ENCODE results near the gene GIGYF1. TPM values are rescaled to one million over a fixed set of nuclear protein-coding genes. Genes with fewer than 3 reads are reported as not detected.
"Not testable (repeated sequence)": the region's sequence is repeated elsewhere in the genome, so short reads cannot be mapped to it uniquely, and the experiment has no call there.

GIGYF1 gene
- polyA plus RNA-seq, 1 donor from 2014 or later: 28.3 TPM

DNA sequence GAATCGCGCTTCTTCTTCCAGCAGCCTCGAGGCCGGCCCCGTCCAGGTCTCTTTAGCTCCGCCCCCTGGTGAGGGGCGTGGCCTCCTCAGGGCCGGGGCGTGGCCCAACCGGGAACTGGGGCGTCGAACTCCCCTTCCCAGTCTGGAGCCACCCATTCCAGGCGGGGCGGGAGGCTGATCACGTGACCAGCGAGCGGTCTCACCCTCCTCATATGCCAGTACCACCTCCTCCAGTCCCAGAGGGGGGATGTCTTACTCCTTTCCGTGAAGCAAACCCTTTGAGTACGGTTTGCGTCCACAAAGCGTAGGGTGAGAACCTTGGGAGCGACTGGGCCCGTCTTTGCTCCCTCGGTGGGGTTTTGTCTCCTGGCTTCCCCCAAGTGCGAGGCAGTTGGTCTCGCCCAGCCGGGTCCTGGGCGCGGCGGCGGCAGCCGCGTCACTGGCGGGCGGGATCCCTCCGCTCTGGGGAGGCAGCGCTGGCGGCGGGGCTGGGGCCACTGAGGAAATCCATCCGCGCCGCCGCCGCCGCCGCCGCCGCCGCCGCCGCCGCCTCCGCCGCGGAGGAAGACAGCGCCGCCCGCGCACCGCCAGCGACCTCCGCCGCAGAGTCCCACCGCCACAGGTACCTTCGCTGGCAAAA, 20.6 kb downstream of the GIGYF1 start, which contains the start of gene GNB2 (continued):
- no peak for TF ChIP-seq EZH2 (IDR thresholded peaks at IDR 0.05; ENCODE audit: borderline replicate concordance, insufficient read depth, low read length, poor library complexity, severe bottlenecking)

GRCh38 chr7:100671353-100672327, 22.4 kb downstream of the GIGYF1 start:
- Histone ChIP-seq H3K4me3 (ENCODE audit: low read length) (no peak overlapping the region), H3K4me2 (ENCODE audit: low read length) (no peak overlapping the region), H3K27me3 (ENCODE audit: insufficient read depth, low read depth, low read length) (no peaks in the 10 kb centered on the region), H3K9ac (ENCODE audit: low read length) (no peak overlapping the region), H3K36me3 (ENCODE audit: insufficient read depth, low read length) (no peaks in the 10 kb centered on the region), H3K9me3 (ENCODE audit: low read length) (no peaks in the 10 kb centered on the region), H3K79me2 (replicated peaks; ENCODE audit: insufficient read depth, low read length) (peaks cover 27% of the 10 kb centered on the region), H3K9me2 (ENCODE audit: insufficient read depth, low read length) (no peaks in the 10 kb centered on the region), H3K27ac (ENCODE audit: low read length) (no peak overlapping the region), H4K20me1 (ENCODE audit: insufficient read depth) (no peaks in the 10 kb centered on the region), H3F3A (ENCODE audit: insufficient read depth, low read length, poor library complexity, severe bottlenecking) (no peaks in the 10 kb centered on the region), H2AFZ (ENCODE audit: low read depth, low read length) (no peak overlapping the region)
- TF ChIP-seq, protein P1, sequence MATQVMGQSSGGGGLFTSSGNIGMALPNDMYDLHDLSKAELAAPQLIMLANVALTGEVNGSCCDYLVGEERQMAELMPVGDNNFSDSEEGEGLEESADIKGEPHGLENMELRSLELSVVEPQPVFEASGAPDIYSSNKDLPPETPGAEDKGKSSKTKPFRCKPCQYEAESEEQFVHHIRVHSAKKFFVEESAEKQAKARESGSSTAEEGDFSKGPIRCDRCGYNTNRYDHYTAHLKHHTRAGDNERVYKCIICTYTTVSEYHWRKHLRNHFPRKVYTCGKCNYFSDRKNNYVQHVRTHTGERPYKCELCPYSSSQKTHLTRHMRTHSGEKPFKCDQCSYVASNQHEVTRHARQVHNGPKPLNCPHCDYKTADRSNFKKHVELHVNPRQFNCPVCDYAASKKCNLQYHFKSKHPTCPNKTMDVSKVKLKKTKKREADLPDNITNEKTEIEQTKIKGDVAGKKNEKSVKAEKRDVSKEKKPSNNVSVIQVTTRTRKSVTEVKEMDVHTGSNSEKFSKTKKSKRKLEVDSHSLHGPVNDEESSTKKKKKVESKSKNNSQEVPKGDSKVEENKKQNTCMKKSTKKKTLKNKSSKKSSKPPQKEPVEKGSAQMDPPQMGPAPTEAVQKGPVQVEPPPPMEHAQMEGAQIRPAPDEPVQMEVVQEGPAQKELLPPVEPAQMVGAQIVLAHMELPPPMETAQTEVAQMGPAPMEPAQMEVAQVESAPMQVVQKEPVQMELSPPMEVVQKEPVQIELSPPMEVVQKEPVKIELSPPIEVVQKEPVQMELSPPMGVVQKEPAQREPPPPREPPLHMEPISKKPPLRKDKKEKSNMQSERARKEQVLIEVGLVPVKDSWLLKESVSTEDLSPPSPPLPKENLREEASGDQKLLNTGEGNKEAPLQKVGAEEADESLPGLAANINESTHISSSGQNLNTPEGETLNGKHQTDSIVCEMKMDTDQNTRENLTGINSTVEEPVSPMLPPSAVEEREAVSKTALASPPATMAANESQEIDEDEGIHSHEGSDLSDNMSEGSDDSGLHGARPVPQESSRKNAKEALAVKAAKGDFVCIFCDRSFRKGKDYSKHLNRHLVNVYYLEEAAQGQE (IDR thresholded peaks at IDR 0.05; ENCODE audit: borderline replicate concordance): no peak
- TF ChIP-seq TAF1 (IDR thresholded peaks at IDR 0.05; ENCODE audit: low read depth): no peak
- no peak for TF ChIP-seq RAD21 (conservative IDR thresholded peaks at IDR 0.05)
- no peak for TF ChIP-seq EP300 (conservative IDR thresholded peaks at IDR 0.05; ENCODE audit: poor library complexity, severe bottlenecking)

DNA sequence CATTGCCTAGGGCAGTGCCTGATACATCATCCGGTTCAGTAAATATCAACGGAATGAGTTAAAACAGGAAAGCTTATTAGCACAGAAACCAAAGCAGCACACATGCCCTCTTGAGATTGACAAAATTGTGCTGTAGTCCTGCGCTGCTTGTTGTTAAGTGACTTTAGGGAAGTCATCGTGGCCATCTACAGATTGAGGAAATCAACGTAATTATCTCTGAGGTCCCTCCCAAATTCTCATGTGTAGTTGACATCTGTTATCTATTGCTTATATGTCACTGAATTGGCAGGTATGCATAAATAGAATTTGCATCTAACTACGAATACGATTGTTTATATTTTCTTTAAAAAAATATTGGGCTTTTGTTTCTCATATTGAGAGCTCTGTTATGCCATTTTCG, 24.0 kb downstream of the GIGYF1 start:
- Histone ChIP-seq H3K9me3 (ENCODE audit: low read length) (no peaks in the 10 kb centered on the region), H3K79me2 (replicated peaks; ENCODE audit: insufficient read depth, low read length) (peaks cover 11% of the 10 kb centered on the region), H3K4me3 (ENCODE audit: low read length) (no peak overlapping the region), H3K27ac (ENCODE audit: low read length) (no peak overlapping the region), H3F3A (ENCODE audit: insufficient read depth, low read length, poor library complexity, severe bottlenecking) (no peaks in the 10 kb centered on the region), H3K27me3 (ENCODE audit: insufficient read depth, low read depth, low read length) (no peaks in the 10 kb centered on the region), H3K4me2 (ENCODE audit: low read length) (no peak overlapping the region), H2AFZ (ENCODE audit: low read depth, low read length) (no peak overlapping the region), H3K9ac (ENCODE audit: low read length) (no peak overlapping the region), H4K20me1 (ENCODE audit: insufficient read depth) (no peaks in the 10 kb centered on the region), H3K36me3 (ENCODE audit: insufficient read depth, low read length) (no peaks in the 10 kb centered on the region), H3K9me2 (ENCODE audit: insufficient read depth, low read length) (no peaks in the 10 kb centered on the region)
- TF ChIP-seq EZH2 (IDR thresholded peaks at IDR 0.05; ENCODE audit: borderline replicate concordance, insufficient read depth, low read length, poor library complexity, severe bottlenecking) (no peak), POLR2AphosphoS5 (IDR thresholded peaks at IDR 0.05) (no peak), TAF1 (IDR thresholded peaks at IDR 0.05; ENCODE audit: low read depth) (no peak), RAD21 (conservative IDR thresholded peaks at IDR 0.05) (no peak), SMC3 (conservative IDR thresholded peaks at IDR 0.05; ENCODE audit: poor library complexity) (no peak), MXI1 (conservative IDR thresholded peaks at IDR 0.05; ENCODE audit: poor library complexity, severe bottlenecking) (no peak), EP300 (conservative IDR thresholded peaks at IDR 0.05; ENCODE audit: poor library complexity, severe bottlenecking) (no peak)
- TF ChIP-seq, protein P1 (IDR thresholded peaks at IDR 0.05; ENCODE audit: borderline replicate concordance): no peak
- TF ChIP-seq, protein P2, sequence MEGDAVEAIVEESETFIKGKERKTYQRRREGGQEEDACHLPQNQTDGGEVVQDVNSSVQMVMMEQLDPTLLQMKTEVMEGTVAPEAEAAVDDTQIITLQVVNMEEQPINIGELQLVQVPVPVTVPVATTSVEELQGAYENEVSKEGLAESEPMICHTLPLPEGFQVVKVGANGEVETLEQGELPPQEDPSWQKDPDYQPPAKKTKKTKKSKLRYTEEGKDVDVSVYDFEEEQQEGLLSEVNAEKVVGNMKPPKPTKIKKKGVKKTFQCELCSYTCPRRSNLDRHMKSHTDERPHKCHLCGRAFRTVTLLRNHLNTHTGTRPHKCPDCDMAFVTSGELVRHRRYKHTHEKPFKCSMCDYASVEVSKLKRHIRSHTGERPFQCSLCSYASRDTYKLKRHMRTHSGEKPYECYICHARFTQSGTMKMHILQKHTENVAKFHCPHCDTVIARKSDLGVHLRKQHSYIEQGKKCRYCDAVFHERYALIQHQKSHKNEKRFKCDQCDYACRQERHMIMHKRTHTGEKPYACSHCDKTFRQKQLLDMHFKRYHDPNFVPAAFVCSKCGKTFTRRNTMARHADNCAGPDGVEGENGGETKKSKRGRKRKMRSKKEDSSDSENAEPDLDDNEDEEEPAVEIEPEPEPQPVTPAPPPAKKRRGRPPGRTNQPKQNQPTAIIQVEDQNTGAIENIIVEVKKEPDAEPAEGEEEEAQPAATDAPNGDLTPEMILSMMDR (IDR thresholded peaks at IDR 0.05; ENCODE audit: poor library complexity, severe bottlenecking): no peak

- not testable (repeated sequence) for H3K9ac ChIP-seq (ENCODE audit: low read length); H3K27me3 ChIP-seq (ENCODE audit: insufficient read depth, low read depth, low read length); H3K4me3 ChIP-seq (ENCODE audit: low read length); H3K27ac ChIP-seq (ENCODE audit: low read length); H3K9me3 ChIP-seq (ENCODE audit: low read length); H3K79me2 ChIP-seq (replicated peaks; ENCODE audit: insufficient read depth, low read length); H3K4me2 ChIP-seq (ENCODE audit: low read length); H3K36me3 ChIP-seq (ENCODE audit: insufficient read depth, low read length); H2AFZ ChIP-seq (ENCODE audit: low read depth, low read length); H3F3A ChIP-seq (ENCODE audit: insufficient read depth, low read length, poor library complexity, severe bottlenecking); H4K20me1 ChIP-seq (ENCODE audit: insufficient read depth); H3K9me2 ChIP-seq (ENCODE audit: insufficient read depth, low read length)
These were observed 24.9 kb downstream of the GIGYF1 start for GRCh38 chr7:100669106-100669505.
